Measurements from ENCODE around the gene DEUP1.

GRCh38 chr11:93476796-93477195 lies 146.3 kb downstream of the DEUP1 start:
- TF ChIP-seq REST (IDR thresholded peaks at IDR 0.05; ENCODE audit: insufficient read depth in 1 of 2, low read depth in 2 of 2, low read length in 2 of 2): no peak
- no peak for TF ChIP-seq TAF1 (IDR thresholded peaks at IDR 0.05; ENCODE audit: borderline replicate concordance, insufficient read depth, low read length)
- no peak for TF ChIP-seq POLR2AphosphoS5 (IDR thresholded peaks at IDR 0.05; ENCODE audit: low read depth, low read length)
- TF ChIP-seq SIN3A (IDR thresholded peaks at IDR 0.05; ENCODE audit: borderline replicate concordance, insufficient read depth, low read length): no peak
- TF ChIP-seq FOXP2 (optimal IDR thresholded peaks at IDR 0.05; ENCODE audit: borderline replicate concordance, extremely low read depth, extremely low read length, insufficient read depth): no peak
